HG02763 (cell line): Measurements from ENCODE around the gene R3HDM2.
"Not testable (repeated sequence)": the region's sequence is repeated elsewhere in the genome, so short reads cannot be mapped to it uniquely, and the experiment has no call there.

Experiments
- ATAC-seq: cut with Tn5 transposase; IDR thresholded peaks from one replicate; pipeline ENCODE4 v1.9.1; 2021; ENCODE audit warnings: mild to moderate bottlenecking, moderate library complexity; ENCODE audit not compliant: unreplicated experiment

The R3HDM2 gene

DNA sequence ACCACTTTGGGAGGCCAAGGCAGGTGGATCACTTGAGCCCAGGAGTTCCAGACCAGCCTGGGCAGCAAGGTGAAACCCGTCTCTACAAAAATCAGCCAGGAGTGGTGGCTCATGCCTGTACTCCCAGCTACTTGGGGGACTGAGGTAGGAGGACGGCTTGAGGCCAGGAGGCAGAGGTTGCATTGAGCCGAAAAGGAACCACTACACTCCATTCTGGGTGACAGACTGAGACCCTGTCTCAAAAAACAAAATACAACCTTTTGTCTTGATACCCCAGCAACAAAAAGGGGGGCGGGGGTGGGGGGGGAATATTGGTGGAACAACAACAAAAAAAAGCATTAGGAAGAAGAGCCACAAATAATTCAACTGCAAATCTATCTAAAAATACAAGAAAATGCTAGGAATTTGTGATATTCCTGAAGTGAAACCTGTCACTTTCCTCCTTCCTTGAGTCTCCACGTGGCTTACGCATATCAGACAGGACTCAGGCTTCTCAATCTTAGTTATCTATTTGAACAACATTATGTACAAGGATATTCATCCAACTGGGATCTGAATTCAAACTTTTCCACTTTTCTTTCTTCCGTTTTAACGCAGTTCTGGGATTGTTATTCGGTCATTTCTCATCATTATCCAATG, 1.3 kb downstream of the R3HDM2 start:
- no peak for ATAC-seq

GRCh38 chr12:57428965-57429364, 1.9 kb downstream of the R3HDM2 start:
- ATAC-seq, result no peak

DNA sequence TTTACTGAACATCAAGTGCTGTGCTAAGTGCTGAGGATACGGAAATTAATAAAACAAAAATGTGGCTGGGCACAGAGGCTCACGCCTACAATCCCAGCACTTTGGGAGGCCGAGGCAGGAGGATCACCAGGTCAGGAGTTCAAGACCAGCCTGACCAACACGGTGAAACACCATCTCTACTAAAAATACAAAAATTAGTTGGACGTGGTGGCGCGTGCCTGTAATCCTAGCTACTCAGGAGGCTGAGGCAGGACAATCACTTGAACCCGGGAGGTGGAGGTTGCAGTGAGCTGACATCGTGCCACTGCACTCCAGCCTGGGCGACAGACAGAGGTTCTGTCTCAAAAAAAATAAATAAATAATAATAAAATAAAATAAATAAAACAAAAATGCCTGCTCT, 3.9 kb downstream of the R3HDM2 start:
- ATAC-seq, result not testable (repeated sequence)

DNA sequence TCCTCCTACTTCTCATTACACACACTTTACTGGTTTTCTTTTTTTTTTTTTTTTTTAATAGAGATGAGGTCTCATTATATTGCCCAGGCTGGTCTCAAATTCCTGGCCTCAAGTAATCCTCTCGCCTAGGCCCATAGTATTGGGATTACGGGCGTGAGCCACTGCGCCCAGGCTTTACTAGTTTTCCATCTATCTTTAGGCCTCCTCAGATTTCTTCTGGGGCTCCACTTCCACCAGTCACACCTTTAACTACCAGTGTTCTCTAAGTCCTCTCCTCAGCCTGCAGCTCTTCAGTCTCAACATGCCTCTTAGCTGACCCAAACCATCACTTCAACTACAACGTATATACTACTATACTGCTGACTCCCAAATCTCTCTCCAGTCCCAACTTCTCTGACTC, 10.4 kb downstream of the R3HDM2 start:
- no peak for ATAC-seq

GRCh38 chr12:57419495-57419894, 11.3 kb downstream of the R3HDM2 start:
- ATAC-seq, result no peak

DNA sequence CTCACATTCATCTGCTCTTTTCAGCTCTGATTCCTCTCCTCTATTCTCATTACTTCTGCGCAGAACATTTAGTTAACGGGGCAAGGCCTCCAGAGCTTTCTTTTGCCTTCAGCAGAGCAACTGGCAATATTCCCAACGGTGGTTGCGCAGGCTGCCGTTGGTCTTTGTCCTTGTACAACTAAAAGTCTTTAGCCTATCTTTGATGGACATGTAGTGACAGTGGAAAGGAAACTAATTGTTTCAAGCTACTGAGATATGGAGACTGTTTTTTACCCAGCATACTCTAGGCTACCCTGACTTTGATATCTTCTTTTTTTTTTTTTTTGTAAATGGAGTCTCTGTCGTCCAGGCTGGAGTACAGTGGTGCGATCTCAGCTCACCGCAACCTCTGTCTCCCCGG, 12.6 kb downstream of the R3HDM2 start:
- ATAC-seq, result no peak

- ATAC-seq, result no peak
Measured at GRCh38 chr12:57416039-57416996, 14.5 kb downstream of the R3HDM2 start.

DNA sequence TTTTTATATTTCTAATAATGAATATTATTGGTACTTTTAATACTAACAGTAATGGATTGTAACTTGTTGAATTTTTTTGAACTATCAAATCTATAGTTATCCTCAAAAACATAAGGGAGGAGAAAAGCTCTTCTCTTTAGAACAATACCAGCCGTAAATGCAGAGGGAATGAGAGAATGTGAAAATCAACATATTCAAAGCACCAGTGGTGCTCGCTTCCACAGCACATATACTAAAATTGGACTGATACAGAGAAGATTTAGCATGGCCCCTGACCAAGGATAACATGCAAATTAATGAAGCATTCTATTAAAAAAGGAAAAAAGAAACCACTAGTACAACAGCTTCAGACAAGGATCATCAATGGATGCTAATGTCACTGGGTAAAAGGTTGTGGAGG, 15.8 kb downstream of the R3HDM2 start:
- ATAC-seq, result no peak

DNA sequence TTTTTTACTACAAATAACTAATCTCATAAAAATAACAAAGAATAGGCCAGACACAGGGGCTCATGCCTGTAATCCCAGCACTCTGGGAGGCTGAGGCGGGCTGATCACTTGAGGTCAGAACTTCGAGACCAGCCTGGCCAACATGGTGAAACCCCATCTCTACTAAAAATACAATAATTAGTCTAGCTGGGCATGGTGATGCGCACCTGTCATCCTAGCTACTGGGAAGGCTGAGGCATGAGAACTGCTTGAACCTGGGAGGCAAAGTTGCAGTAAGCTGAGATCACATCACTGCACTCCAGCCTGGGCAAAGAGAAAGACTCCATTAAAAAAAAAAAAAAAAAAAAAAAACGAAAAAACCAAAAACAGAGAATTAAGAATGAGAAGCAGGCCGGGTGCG, 16.7 kb downstream of the R3HDM2 start:
- ATAC-seq, result not testable (repeated sequence)

GRCh38 chr12:57410534-57410933, 20.3 kb downstream of the R3HDM2 start:
- no peak for ATAC-seq

DNA sequence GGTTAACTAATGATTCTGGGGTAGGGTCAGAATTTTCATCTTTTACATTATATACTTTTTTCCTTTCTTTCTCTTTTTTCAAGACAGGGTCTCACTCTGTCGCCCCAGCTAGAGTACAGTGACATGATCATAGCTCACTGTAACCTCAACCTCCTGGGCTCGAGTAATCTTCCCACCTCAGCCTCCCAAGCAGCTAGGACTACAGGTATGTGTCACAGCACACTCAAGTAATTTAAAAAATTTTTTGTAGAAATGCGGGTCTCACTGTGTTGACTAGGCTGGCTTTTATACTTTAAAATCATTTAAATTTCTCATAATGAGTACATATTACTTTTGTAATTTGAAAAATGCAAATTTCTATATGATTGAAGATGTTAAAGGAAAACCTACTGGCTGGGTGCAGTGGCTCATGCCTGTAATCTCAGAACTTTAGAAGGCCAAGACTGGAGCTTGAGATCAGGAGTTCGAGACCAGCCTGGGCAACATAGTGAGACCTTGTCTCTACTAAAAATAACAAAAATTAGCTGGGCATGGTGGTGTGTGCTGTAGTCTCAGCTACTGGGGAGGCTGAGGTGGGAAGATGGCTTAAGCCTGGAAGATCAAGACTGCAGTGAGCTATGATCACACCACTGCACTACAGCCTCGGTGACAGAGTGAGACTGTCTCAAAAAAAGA, 25.7 kb downstream of the R3HDM2 start:
- no peak for ATAC-seq

- not testable (repeated sequence) for ATAC-seq
Measured at GRCh38 chr12:57402156-57402555, 28.7 kb downstream of the R3HDM2 start.

DNA sequence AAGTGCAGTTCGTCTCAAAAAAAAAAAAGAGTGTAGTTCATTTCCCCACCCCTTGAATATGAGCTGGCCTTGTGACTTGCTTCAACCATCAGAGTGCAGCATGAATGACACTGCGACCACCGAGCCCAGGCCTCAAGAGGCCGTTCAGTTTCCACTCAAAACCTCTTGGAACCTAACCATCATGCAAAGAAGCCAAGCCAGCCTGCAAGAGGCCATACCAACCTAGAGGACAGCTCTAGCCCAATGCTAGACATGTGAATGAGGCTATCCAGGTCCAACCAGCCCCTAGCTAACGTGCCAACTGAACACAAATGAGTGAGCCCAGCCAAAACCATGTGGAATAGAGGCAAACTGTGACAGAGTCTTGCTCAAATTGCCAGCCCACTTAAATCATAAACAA, 29.7 kb downstream of the R3HDM2 start:
- ATAC-seq, result no peak

DNA sequence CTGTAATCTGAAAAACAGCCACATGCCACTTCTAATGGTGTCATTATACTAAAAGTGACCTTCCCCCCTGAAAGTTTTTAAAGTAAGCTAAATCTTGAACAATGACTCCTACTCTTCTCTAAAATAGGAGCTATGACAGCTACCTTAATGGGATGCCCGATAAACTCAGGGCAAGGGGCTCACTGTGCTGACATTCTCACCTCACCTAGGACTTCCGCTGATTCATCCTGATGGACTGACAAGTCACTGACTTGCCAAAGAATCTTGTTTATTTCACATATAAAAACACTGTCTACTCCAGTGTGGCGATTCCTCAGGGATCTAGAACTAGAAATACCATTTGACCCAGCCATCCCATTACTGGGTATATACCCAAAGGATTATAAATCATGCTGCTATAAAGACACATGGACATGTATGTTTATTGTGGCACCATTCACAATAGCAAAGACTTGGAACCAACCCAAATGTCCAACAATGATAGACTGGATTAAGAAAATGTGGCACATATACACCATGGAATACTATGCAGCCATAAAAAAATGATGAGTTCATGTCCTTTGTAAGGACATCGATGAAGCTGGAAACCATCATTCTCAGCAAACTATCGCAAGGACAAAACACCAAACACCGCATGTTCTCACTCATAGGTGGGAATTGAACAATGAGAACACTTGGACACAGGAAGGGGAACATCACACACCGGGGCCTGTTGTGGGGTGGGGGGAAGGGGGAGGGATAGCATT, 31.0 kb downstream of the R3HDM2 start:
- ATAC-seq, result not testable (repeated sequence)

DNA sequence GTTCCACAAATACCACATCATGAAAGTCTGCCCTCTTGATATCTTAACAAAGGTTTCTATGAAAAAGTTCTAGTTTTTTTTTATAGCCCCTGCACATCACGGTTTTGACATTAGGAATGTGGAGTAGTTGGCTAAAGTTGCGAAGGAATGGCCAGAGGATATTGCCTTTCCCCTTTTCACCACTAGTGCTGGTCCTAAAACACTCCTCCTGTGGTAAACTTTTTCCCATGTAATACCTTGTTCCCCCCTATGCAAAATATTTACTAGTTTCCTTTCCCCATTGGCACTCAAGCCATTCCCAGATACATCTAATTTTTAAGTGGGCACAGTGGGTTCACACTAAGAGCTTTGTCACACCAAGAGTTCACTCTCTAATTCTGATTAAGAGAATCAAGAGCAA, 33.4 kb downstream of the R3HDM2 start:
- no peak for ATAC-seq

GRCh38 chr12:57395121-57395520, 35.7 kb downstream of the R3HDM2 start:
- no peak for ATAC-seq

DNA sequence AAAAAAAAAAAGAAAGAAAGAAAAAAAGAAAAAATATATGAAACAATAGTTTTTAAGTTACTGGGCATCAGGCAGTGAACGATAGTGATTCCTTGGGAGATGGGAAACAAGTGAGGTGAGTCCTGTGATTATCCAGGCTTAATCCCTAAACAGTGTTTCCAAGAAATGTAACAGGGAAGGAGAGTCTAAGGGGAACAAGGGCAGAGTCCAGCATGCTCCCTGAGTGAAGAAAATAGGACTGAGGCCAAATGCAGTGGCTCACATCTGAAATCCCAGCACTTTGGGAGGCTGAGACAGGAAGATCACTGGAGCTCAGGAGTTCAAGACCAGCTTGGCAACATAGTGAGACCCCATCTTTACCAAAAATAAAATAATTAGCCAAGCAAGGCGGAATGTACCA, 40.7 kb downstream of the R3HDM2 start:
- no peak for ATAC-seq

- ATAC-seq, result no peak
Measured at GRCh38 chr12:57389033-57389432, 41.8 kb downstream of the R3HDM2 start.

DNA sequence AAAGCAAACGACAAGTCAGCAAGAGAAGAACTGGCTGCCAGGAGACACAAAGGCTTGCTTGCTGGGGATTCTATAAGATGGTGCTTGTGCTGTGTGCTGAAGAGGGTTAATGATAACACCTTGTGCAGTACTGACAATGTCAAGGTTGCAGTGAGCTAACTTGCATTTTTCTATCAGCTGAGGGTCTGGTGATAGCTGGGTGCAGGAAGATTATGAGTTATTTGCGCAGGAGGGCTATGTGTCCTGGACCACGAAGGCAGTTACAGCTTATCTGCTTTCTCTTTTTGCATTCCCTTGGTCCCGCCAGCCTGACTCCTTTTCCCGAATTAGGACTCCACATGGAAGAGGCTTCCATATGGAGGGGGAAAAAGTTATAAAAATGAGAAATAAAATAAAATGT, 42.4 kb downstream of the R3HDM2 start:
- ATAC-seq, result no peak

- ATAC-seq, result no peak
Measured at GRCh38 chr12:57386187-57386720, 44.6 kb downstream of the R3HDM2 start.

- no peak for ATAC-seq
Measured at GRCh38 chr12:57385586-57385985, 45.3 kb downstream of the R3HDM2 start.
